Pancreas (tissue), 10 donors: ENCODE data around the gene PSORS1C1. TPM values are rescaled to one million over a fixed set of nuclear protein-coding genes. Genes with fewer than 3 reads are reported as not detected.

Experiments used
- ATAC-seq, 4 donors: fragments of 200-7000 bp; cut with Tn5 transposase; one replicate each; pipeline versions ENCODE4 v1.8.0 to v1.9.1; 2020; ENCODE audit warnings: mild to moderate bottlenecking in 4 of 4, moderate library complexity in 4 of 4
- DNase-seq, 6 donors: peaks; one replicate each; pipeline ENCODE4 v3.0.0-alpha.2; 2020
- FAIRE-seq: peaks from 2 replicates; lab custom pipeline; 2012; peaks lifted over from hg19 to GRCh38; lab: Jason Lieb, UNC
- H3K27ac ChIP-seq, 4 donors: fragments of 200-600 bp; sonication (generic); 1 replicate in 3 of 4; 2 replicates in 1 of 4; pipeline versions ENCODE4 v1.5.0 to v1.8.0; 2020
- H3K27me3 ChIP-seq, 4 donors: fragments of 200-600 bp; one replicate each; pipeline ENCODE4 v1.8.0; 2021
- H3K36me3 ChIP-seq, 3 donors: fragments of 200-600 bp; sonication (generic) in 1 of 3; one replicate each; pipeline versions ENCODE4 v1.5.0 to v1.8.0; 2020 to 2021
- H3K4me1 ChIP-seq, 3 donors: fragments of 200-600 bp; one replicate each; pipeline ENCODE4 v1.8.0; 2021
- H3K4me3 ChIP-seq, 4 donors: fragments of 200-600 bp; sonication (generic) in 2 of 4; one replicate each; pipeline versions ENCODE4 v1.5.0 to v1.8.0; 2020 to 2021
- H3K9me3 ChIP-seq, 4 donors: fragments of 200-600 bp; one replicate each; pipeline ENCODE4 v1.8.0; 2021
- WGBS, 2 donors: extraction: QIAGEN DNeasy Blood & Tissue Kit; methylation state at CpG; one replicate each; pipeline ENCODE4 v1.1.7; 2013; 5-methylcytosine and 5-hydroxymethylcytosine counted together
- intact Hi-C, 3 donors: fragments of 100-400 bp; cut with DNase I; formaldehyde crosslinking; loops; one replicate each; pipeline versions ENCODE4 v1.11.1 to v1.14.2; 2022
- polyA plus RNA-seq, 2 donors: library from polyadenylated mRNA; stranded (reverse); fragments of 200-250 nt; gene quantifications; one replicate each; pipeline ENCODE4 v1.2.3, GENCODE V29; 2013
- total RNA-seq, 6 donors: library from RNA; stranded (reverse); fragmentation: NEBNext Ultra II Directional in 4 of 6; extraction: Animal tissue kit (Norgen Biotek cat#: 25700) in 4 of 6; gene quantifications; one replicate each; pipeline versions ENCODE4 v1.2.1 to v1.2.4, GENCODE V29; 2021 to 2023
- TF ChIP-seq, protein P1 (sequence below), 4 donors: fragments of 200-600 bp; sonication (generic) in 3 of 4; IDR thresholded peaks; one replicate each; pipeline versions ENCODE4 v1.5.0 to v1.8.0; 2021; ENCODE audit warnings: antibody characterized with exemption in 4 of 4
- donor health status: healthy with polysubstance abuse.
- donor health status: DM: no; HTN: no; CAD: no; lungs with moderate emphysema.
- donor health status: DM: no; HTN: no; CAD: no.
- donor health status: control.
- donor health status: control.
- donor health status: Bipolar disorder and iron deficiency.
- donor health status: DM: yes; HTN: yes; CAD: no.
- donor health status: DM: no; HTN: no; CAD: no.
- donor health status: DM: no; HTN: no; CAD: no.
- donor health status: DM: yes; HTN: yes; CAD: no.

Gene PSORS1C1
- total and polyA plus RNA-seq, 8 donors = 0.06 to 1.9 (median 0.49) TPM

DNA sequence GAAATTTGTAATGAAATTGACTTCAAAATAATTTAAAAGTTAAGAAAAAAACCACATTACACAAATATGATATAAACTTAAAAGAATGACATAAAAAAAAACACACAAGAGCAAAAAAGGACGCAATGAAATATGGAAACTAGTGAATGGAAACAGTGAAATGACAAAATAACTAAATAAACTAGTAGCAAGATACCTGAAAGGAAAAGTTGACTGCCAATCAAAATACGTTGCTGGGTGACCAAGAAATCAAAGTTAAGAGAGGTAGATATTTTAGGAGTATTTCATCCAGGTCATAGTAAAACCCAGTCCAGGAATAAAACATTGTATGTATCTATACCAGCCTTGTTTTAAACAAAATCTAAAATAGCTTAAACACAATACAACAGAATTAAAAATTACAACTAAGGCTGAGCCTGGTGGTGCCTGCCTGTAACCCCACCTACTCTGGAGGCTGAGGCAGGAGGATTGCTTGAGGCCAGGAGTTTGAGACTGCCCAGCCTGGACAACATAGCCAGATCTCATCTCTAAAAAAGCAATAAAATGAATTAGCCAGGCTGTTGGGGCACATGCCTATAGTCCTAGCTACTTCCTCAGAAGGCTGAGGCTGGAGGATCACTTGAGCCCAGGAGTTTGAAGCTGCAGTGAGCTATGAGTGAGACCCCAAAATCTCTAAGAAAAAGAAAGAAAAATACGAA, 24.2 kb upstream of the PSORS1C1 start:
- no peak for ATAC-seq
- no peak overlapping the region for H3K27ac ChIP-seq
- intact Hi-C loops = no loop called here
- TF ChIP-seq, protein P1, sequence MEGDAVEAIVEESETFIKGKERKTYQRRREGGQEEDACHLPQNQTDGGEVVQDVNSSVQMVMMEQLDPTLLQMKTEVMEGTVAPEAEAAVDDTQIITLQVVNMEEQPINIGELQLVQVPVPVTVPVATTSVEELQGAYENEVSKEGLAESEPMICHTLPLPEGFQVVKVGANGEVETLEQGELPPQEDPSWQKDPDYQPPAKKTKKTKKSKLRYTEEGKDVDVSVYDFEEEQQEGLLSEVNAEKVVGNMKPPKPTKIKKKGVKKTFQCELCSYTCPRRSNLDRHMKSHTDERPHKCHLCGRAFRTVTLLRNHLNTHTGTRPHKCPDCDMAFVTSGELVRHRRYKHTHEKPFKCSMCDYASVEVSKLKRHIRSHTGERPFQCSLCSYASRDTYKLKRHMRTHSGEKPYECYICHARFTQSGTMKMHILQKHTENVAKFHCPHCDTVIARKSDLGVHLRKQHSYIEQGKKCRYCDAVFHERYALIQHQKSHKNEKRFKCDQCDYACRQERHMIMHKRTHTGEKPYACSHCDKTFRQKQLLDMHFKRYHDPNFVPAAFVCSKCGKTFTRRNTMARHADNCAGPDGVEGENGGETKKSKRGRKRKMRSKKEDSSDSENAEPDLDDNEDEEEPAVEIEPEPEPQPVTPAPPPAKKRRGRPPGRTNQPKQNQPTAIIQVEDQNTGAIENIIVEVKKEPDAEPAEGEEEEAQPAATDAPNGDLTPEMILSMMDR (IDR thresholded peaks at IDR 0.05) = no peak
- H3K4me1 ChIP-seq = peaks cover 0 to 10% (median 4%) of the 10 kb centered on the region in 3 donors
- no peak for FAIRE-seq
- H3K36me3 ChIP-seq = no peaks in the 10 kb centered on the region
- no peak for DNase-seq
- 83 to 85% methylated on average over 3 of the region's 3 CpGs for WGBS, 2 donors
- no peak overlapping the region for H3K4me3 ChIP-seq
- no peaks in the 10 kb centered on the region for H3K9me3 ChIP-seq
- no peaks in the 10 kb centered on the region for H3K27me3 ChIP-seq

DNA sequence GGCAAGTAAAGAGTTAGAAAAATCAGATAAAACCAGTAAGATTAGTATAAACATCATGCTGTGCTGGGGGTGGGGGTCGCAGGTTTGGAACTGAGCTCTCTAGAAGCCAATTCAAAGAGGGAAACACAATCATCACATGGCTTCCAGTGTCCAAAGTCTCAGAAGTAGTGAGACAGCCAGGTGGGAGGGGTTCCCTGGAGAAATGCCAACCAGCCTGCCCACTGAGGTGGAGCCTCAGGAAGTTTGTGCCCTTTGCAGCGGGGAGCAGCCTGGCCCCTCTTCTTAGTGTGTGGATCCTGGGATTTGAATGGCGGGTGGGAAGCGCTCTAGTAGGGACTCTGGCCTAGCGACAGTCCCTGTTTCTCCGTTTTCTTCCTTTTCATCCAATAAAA, 23.6 kb upstream of the PSORS1C1 start:
- Histone ChIP-seq H3K9me3 (no peaks in the 10 kb centered on the region), H3K36me3 (no peaks in the 10 kb centered on the region), H3K27me3 (no peaks in the 10 kb centered on the region), H3K4me3 (no peak overlapping the region), H3K4me1 (peaks cover 0 to 10% (median 4%) of the 10 kb centered on the region in 3 donors), H3K27ac (no peak overlapping the region)
- 88 to 94% methylated on average over 6 of the region's 6 CpGs for WGBS, 2 donors
- TF ChIP-seq, protein P1 (IDR thresholded peaks at IDR 0.05) = no peak
- DNase-seq = no peak
- FAIRE-seq = no peak
- ATAC-seq = no peak
- intact Hi-C loops = no loop called here

DNA sequence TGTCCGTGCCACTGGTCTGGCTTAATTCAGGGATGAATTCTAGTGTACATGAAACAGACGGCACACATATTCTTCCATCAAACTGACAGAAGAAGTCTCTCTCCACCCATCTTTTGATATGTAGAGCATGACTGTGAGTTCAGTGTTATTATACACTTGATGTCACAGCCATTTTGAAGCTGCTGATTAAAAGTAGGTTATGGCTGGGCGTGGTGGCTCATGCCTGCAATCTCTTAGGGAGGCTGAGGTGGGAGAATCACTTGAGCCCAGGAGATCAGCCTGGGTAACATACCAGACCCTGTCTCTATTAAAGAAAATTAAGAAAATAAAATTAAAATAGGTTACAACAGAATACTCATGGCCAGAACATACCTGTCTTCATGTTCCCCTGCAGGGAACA, 22.9 kb upstream of the PSORS1C1 start:
- DNase-seq (no peak), FAIRE-seq (no peak), ATAC-seq (no peak)
- Histone ChIP-seq H3K9me3 (no peaks in the 10 kb centered on the region), H3K27me3 (no peaks in the 10 kb centered on the region), H3K4me1 (peaks cover 0 to 10% (median 4%) of the 10 kb centered on the region in 3 donors), H3K36me3 (no peaks in the 10 kb centered on the region), H3K4me3 (no peak overlapping the region), H3K27ac (no peak overlapping the region)
- 39 to 59% methylated on average over 3 of the region's 3 CpGs for WGBS, 2 donors
- intact Hi-C loops = no loop called here
- TF ChIP-seq, protein P1 (IDR thresholded peaks at IDR 0.05) = no peak

GRCh38 chr6:31092238-31092637, 22.4 kb upstream of the PSORS1C1 start:
- Histone ChIP-seq H3K4me1 (peaks cover 0 to 10% (median 4%) of the 10 kb centered on the region in 3 donors), H3K27me3 (no peaks in the 10 kb centered on the region), H3K9me3 (no peaks in the 10 kb centered on the region), H3K27ac (no peak overlapping the region), H3K4me3 (no peak overlapping the region), H3K36me3 (no peaks in the 10 kb centered on the region)
- TF ChIP-seq, protein P1 (IDR thresholded peaks at IDR 0.05) = no peak
- WGBS, 2 donors = 78 to 79% methylated on average over 2 of the region's 2 CpGs
- no peak for DNase-seq
- intact Hi-C loops = no loop called here
- FAIRE-seq = no peak
- ATAC-seq = no peak
